ENCODE data around the gene CBARP.
"Not testable (repeated sequence)": the region's sequence is repeated elsewhere in the genome, so short reads cannot be mapped to it uniquely, and the experiment has no call there.

Gene CBARP

DNA sequence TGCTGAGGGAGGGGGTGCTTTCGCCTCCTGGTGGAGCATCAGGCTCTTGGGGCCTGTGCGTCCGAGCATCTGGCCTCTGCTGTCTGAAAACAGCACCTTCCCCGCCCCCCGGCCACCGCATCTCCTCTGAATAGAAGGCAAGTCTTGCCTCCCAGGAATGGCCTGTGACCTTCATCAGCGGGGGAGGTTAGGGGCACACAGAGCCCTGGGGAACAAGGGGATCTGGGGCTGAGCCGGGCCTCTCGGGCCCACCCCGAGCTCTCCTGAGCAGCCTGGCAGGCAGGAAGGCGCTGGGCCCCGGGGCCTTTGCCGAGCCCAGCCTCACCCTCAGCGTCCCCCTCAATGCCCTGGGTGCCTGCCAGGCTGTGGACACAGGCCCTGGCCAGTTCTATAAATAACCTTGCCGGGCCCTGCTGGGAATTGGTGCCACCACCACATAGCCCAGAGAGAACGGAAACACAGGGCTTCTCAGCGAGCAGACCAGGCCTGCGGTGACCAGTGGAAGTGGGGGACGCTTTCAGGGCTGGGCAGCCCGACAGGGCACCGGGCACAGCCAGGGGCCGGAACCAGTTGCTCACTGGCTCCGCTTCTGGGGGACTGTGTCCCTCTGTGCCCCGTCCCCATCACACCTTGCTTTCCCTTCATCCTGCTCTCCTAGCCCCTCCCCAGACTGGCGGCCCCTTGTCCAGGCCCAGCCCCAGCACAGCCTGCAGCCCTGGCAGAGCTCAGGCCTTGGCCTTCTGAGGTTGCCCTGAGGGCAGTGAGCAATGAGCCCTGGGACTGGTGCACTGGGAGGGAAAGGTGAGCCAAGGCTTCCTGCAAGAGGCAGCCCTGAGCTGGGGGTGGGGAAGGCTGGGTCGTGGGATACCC lies 22.7 kb downstream of the CBARP start:
- DNase-seq, result peak in 43 of 56 donors; percentile 13 to 80 (median 50)

DNA sequence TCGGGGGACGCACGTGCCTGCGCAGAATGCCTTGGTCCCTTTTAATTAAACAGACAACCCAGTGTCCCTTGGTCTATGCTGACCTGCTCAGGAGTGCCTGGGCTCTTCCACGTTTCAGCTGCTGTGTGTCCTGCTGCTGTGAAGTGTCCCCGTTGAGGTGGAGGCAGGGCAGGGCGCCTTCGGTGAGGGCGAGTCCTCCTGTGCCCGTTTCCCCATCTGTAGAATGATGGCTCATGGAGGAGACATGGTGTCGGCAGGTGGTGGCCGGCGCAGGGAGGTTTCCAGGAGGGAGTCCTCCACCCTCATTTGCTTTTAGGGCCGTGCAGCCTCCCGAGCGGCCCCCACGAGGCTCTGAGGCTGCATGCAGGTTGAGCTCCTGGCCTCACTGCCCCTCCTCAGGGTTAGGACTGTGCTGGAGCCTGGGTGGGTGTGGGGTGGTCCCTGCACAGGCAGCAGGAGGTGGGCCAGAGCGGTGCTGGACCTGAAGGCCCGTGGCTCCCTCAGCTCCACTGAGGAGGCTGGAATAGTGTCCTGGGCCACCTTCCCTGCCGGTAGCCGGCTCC lies 23.4 kb downstream of the CBARP start:
- DNase-seq, result no peak

DNA sequence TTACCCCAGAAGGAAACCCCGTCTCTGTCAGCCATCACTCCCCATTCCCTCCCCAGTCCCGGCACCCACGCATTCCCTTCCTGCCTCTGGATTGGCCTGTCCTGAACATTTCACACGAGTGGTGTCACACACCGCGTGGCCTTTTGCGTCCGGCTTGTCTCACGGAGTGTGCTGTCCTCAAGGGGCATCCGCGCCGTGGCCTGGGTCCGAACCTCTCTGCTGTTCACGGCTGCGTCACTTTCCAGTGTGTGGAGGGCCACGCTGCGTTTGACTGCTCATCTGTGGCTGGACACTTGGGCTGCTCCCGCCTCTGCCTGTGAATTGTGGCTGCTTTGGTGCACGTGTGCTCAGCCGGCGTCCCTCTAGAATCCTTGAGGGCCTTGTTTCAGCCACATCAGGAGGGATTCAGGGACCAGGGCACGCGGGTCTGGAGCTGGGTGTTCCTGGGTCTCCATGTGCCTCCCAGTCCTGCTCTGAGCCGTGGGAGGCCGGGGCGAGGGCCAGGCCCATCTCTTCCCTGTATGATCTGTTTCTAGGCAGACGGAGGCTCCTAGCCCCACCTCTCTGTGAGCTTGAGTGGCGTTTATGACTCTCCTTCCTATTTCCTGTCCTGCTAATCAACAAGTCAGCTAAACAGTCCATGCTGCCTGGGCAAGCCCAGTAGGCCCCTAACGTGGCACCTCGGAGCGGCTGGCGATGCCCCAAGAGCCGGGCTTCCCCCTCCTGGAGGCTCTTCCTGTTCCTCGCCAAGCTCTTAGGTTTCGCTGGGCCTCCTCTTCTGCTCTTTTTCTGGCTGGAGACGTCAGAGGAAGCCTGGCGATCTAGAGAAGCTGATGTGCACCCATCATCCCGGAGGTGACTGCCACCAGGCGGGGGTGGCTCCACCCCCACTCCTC lies 24.2 kb downstream of the CBARP start:
- DNase-seq, result peak in 32 of 56 donors; percentile 5 to 68 (median 34)

DNA sequence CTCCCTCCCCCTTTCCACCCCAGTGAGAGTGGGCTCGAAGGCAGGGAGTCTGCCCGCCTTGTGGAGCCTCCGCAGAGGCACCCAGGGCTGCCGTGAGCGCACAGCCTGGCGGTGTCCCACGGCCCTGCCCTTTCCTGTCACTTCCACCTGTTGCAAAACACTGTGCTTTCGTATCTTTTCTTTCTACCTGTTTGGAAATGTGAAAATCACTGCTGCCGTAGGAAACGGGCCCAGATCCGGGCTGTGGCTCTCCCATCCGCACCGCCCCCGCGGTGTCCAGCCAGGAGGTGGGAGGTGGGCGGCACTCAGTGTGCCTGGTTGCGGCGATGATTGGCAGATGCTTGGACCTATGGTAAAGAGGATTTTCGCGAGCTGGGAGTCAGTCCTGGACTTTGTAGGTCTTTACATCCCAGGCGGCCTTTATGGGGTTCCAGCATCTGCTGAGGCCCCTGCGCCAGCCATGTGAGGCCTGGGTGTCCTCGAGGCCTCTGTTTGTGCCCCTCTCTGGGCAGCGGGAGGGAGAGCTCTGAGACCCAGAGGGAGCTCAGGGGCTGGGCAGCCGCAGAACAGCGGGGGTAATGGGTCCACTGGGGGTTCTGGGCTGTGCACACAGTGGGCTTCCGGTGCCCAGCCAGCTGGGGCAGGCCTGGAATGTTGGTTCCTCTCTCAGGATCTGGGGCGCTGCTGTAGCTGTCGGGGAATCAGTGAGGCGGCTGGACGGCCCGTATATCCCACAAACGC lies 26.1 kb downstream of the CBARP start:
- no peak for DNase-seq

DNA sequence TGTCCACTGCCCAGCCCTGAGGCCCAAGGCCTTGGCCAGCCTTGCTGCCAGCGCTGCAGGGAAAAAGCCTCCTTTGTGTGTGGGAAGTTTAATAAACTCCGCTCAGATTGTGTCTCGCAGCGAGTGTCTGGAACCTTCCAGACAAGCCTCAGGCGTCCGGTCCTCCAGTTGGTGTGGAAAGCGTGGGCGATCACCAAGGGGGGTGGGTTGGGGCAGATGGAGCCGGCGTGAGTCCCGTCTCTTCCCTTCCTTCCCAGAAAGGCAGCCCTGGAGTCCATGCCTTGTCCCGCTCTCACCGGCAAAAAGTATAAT lies 27.6 kb downstream of the CBARP start:
- peak in 48 of 56 donors; percentile 12 to 82 (median 54) for DNase-seq

DNA sequence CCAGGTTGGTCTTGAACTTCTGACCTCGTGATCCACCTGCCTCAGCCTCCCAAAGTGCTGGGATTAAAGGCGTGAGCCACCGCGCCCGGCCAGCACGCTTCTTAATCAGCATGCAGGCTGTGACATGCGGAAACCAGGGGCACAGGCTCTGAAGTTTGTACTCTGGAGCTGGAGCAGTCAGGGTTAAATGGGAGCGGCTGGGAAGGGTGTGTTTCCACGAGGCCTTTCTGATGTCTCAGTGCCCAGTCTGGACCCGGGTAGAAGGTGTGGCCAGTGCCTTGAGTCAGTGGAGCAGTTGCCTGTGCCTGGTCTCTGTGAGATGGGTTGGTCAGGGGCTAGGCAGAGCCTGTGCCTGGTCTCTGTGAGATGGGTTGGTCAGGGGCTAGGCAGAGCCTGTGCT lies 29.0 kb downstream of the CBARP start:
- not testable (repeated sequence) for DNase-seq

DNA sequence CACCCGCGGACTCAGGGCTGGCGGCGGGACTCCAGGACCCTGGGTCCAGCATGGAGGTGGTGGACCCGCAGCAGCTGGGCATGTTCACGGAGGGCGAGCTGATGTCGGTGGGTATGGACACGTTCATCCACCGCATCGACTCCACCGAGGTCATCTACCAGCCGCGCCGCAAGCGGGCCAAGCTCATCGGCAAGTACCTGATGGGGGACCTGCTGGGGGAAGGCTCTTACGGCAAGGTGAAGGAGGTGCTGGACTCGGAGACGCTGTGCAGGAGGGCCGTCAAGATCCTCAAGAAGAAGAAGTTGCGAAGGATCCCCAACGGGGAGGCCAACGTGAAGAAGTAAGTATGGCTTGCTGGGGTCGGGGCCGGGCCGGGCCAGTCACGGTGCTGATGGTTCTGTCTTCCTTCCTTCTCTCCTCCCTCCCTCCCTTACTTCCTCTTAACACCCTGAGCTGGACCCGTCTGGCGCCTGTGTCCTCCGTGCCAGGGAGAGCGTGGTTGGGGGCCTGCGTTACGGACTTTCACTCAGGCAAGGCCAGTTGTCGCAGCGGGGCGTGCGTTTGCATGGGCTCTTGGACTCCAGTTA lies 30.8 kb downstream of the CBARP start:
- DNase-seq, result peak in 7 of 56 donors; percentile 25 to 46 (median 43)

DNA sequence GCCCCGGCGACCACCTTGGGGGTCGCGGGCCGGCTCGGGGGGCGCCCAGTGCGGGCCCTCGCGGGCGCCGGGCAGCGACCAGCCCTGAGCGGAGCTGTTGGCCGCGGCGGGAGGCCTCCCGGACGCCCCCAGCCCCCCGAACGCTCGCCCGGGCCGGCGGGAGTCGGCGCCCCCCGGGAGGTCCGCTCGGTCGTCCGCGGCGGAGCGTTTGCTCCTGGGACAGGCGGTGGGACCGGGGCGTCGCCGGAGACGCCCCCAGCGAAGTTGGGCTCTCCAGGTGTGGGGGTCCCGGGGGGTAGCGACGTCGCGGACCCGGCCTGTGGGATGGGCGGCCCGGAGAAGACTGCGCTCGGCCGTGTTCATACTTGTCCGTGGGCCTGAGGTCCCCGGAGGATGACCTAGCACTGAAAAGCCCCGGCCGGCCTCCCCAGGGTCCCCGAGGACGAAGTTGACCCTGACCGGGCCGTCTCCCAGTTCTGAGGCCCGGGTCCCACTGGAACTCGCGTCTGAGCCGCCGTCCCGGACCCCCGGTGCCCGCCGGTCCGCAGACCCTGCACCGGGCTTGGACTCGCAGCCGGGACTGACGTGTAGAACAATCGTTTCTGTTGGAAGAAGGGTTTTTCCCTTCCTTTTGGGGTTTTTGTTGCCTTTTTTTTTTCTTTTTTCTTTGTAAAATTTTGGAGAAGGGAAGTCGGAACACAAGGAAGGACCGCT lies 31.5 kb downstream of the CBARP start:
- DNase-seq, result no peak

DNA sequence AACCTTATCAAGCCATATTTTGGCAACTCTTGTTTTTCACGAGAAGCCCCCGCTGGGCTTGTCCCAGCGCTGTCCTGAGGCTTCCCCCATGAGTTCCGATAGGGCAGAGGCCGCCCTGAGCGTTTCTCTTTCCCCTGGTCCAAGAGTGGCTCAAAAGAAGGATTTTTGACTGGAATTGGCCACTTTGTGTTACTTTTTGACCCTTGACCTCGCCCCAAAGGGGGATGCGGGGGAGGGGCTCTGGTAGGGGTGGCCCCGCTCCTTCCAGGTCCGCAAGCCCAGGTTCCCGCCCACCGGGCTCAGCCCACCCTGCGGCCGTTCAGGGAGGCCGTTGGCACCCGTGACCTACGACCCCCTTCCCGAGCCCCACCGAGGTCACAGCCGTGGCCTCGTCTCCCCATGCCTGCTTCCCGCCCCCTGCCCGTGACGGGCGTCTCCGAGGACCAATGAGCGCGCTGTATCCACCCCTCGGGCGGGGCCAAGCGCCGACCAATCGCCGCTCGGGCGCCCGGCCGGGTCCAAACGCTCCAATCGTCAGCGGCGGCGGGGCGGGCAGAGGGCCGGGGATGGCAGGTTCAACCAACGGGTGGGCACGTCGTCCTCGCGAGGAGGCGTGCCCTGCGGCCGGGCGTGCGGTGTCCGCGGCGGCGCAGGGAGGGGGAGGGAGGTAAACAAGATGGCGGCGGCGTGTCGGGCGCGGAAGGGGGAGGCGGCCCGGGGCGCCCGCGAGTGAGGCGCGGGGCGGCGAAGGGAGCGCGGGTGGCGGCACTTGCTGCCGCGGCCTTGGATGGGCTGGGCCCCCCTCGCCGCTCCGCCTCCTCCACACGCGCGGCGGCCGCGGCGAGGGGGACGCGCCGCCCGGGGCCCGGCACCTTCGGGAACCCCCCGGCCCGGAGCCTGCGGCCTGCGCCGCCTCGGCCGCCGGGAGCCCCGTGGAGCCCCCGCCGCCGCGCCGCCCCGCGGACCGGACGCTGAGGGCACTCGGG lies 32.4 kb downstream of the CBARP start, which contains the start of gene STK11:
Gene STK11, plus strand, starts transcription at position 665 of the 986 bp plus-strand sequence. CDS start 1,136 bp downstream, outside the sequence.
- DNase-seq, result peak; percentile 75 to 99 (median 97)

DNA sequence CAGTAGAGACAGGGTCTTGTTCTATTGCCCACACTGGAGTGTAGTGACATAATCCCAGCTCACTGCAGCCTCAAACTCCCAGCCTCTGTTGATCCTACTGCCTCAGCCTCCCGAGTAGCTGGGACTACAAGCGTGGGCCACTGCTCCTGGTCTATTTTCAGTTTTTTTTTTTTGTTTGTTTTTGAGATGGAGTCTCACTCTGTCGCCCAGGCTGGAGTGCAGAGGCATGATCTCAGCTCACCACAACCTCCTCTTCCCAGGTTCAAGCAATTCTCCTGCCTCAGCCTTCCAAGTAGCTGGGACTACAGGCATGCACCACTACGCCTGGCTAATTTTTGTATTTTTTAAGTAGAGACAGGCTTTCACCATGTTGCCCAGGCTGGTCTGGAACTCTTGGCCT lies 37.2 kb downstream of the CBARP start:
- DNase-seq, result not testable (repeated sequence)

DNA sequence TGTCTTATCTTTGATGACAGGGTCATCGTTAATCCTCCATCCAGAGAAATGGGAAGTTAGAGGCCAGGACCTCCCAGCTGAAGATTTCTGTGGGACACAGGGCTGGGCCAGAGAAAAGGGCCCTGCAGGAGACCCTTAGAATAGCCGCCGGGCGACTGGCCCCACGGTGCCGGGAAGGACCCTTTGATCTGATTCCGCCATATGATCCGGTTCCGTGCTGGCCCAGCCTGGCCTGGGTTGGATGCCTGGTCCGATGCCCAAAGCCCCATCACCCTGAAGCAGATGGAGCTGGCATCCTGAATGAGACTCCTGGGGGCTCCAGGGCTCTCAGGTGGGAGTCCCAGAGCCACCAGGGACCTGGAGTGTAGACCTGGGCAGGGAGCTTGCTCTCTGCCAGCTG lies 38.3 kb downstream of the CBARP start:
- DNase-seq, result no peak

DNA sequence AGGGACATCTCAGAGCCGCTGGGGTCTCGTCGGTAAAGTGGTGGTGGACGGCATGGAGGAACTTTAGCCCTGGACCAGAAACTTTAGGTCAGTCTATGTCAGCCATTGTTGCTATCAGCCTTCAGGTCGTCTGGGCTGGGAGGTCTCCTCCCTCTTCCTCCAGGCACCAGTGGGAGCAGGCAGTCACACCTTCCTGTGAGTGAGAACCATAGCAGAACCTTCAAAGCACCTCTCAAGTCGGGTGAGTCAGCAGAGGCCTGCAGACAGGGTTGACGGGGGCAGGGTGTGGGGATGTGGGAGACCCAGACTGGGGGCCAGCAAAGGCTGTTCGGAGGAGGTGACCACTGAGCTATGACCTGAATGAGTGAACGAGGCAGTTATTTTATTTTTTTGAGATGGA lies 48.4 kb downstream of the CBARP start:
- DNase-seq, result no peak

DNA sequence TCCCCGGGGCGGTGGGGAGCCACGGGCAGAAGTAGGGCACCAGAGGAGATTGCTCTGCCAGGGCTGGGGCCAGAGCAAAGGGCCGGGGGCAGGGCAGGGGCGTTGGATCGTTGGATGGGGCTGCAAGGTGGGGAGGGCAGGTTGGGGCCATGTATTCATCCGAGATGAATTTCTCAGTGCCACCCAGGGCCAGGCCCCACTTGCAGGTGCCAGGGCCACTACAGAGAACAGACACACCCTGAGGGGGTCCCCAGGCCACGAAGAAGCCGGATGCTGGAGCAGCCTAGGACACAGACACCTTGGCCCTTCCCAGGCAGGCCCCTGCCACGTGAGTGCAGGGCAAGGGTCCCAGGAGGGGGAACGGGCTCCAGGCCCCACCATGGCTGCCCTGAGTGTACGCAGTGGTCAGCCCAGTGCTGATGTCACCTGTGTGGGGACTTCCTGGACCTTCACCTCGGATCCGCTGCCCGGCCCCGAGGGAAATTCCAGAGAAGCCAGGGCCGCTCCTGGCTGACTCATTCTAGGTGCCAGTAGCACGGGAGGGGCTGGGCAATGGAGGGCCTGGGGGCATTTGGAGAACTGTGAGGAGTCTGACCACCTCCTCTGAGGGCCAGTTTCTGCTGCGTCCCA lies 54.1 kb downstream of the CBARP start:
- no peak for DNase-seq

DNA sequence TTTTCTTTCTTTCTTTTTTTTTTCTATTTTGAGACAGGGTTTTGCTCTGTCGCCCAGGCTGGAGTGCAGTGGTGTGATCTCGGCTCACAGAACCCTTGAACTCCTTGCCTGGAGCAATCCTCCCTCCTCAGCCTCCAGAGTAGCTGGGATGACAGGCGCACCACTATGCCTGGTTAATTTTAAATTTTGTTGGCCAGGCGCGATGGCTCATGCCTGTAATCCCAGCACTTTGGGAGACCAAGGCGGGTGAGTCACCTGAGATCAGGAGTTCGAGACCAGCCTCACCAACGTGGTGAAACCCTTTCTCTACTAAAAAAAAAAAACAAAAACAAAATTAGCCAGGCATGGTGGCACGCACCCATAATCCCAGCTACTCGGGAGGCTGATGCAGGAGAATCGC lies 55.1 kb downstream of the CBARP start:
- DNase-seq, result no peak

DNA sequence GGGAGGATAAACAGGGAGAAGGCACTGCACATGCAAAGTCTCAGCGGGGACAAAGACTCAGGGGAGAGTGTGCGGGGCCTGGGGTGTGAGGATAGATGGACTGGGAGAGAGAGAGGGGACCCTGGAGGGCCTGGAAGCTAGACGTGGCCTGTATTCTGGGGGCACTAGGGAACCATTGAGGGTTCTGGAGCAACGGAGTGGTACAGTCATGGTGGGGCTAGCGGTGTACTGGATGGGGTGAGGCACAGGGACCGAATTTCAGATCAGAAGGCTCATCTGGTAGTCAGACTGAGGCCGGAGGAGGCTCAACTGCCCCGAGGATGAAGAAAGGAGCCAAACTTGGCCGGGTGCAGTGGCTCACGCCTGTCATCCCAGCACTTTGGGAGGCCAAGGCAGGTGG lies 55.7 kb downstream of the CBARP start:
- DNase-seq, result no peak

DNA sequence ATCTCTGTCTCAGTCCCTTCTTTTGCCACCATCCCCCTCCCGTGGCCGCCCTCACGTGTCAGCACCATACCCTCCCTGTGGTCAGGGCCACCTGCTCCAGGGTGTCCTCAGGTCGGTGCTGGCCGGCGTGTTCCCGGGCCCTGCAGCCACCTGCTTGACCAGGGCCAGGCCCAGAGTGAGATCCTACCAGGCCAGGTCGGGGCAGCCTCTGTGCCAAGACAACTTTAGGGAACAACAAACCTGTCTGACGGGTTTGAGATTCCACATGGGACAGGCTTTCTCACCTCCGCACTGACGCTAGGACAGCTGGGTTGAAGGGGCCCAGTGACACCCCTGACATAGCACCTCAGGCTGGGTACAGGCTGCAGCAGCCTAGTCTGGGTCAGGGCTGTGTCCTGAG lies 56.2 kb downstream of the CBARP start:
- DNase-seq, result no peak

Measured in nucleus accumbens (tissue), 56 donors.